ENCODE measurements around the gene TSPAN9.
A peak's percentile ranks its signal among the peaks of the same experiment; 100 is the strongest.

GRCh38 chr12:3137268-3137781, 60.1 kb downstream of the TSPAN9 start:
- no peak for TF ChIP-seq BHLHE40 (IDR thresholded peaks at IDR 0.05; ENCODE audit: low read depth, low read length)
- no peak for TF ChIP-seq CTCF (conservative IDR thresholded peaks at IDR 0.05; ENCODE audit: low read depth, low read length)
- no peak for TF ChIP-seq MAZ (IDR thresholded peaks at IDR 0.05; ENCODE audit: borderline replicate concordance, low read depth, low read length)
- no peak for TF ChIP-seq CEBPB (IDR thresholded peaks at IDR 0.05; ENCODE audit: low read depth, low read length)
- no peak for TF ChIP-seq RCOR1 (IDR thresholded peaks at IDR 0.05; ENCODE audit: insufficient replicate concordance, low read length)
- no peak for TF ChIP-seq POLR2A (IDR thresholded peaks at IDR 0.05; ENCODE audit: low read depth, low read length)
- TF ChIP-seq MXI1 (IDR thresholded peaks at IDR 0.05; ENCODE audit: borderline replicate concordance, low read depth, low read length) = peak; percentile 34; the same call in 1 of the 2 replicates
- TF ChIP-seq SMC3 (IDR thresholded peaks at IDR 0.05; ENCODE audit: low read depth, low read length) = no peak
- no peak; the same call in 1 of the 2 replicates for TF ChIP-seq RAD21 (IDR thresholded peaks at IDR 0.05; ENCODE audit: low read length)
- no peak for TF ChIP-seq FOS (IDR thresholded peaks at IDR 0.05; ENCODE audit: low read depth, low read length)
- TF ChIP-seq ELK1 (IDR thresholded peaks at IDR 0.05; ENCODE audit: borderline replicate concordance, low read depth, low read length) = no peak
- no peak for TF ChIP-seq NFE2L2 (IDR thresholded peaks at IDR 0.05; ENCODE audit: low read depth, low read length)
